Measurements from ENCODE around the gene SFXN5.

SFXN5 gene

DNA sequence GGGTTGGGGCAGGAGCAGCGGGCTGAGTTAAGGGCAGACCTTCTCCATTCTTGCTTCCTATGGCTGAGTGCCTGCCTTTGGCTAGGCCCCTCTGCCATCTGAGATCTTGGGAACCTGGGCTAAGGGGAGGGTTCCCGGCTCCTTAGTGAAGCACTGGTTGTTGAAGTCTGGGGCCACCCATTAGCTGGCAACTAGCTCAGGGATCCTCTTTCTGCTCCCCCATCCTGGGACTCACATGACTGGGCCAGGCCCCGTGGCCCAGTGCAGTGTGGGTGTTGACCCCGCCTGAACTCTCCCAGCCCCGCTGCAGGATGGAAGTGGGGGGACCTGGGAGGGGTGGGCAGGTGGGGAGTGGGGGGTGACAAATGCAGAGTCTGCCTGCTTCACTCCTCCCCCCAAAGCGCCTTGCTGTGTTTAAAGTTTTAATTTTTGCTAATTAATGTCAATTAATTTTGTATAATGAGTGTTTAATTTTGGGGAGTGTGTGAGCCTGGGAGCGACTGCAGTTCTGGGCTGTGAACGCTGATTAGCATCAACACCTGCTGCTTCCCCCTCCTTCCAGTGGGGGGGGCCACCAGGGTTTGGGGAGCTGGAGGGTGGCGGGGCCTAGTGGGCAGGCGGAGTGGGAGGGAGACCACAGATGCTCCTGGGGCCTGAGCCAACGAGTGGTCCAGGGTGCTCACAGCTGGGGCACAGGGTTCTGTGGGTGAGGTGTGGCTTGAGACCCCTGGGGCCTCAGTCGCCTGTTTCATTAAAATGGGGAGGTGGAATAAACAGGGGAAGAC, 99.0 kb downstream of the SFXN5 start:
- no peak for DNase-seq

DNA sequence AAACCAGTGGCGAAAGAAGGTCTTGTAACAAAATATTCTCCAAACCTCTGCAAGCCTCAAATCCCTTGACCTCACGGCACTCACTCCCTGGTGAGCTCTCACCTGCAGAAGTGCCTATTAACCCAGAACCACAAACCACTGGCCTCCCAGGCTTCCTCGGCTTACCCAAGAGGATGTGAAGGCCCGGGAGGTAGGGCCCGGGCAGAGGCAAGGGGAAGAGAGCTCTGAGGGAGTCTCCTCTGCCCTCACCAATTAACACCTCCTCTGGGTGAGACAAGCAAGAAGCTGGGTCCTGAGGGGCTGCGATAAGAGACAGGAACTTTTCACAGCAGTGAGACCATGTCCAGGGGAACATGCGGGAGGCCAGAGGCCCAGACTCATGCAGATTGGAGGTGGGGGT, 100.5 kb downstream of the SFXN5 start:
- DNase-seq, result no peak

DNA sequence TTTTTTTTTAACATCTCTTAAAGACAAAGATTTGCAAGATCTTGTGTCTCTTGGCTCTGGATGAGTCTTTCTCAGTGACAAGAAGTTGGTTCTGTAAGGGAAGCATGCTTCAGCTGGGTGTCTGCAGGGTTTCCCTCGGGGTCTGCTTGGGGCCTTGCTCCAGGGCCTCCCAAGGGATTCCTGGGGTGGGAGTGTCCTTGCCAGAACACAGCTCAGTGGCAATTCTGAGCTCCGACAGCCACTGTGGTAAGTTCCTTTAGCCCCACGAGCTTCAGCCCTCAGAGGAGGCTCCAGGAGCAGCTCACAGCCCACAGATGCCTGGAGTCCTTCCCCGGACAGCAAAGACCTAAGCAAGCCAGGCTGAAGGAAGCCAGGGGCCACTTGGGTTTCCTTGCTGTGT, 101.8 kb downstream of the SFXN5 start:
- no peak for DNase-seq

DNA sequence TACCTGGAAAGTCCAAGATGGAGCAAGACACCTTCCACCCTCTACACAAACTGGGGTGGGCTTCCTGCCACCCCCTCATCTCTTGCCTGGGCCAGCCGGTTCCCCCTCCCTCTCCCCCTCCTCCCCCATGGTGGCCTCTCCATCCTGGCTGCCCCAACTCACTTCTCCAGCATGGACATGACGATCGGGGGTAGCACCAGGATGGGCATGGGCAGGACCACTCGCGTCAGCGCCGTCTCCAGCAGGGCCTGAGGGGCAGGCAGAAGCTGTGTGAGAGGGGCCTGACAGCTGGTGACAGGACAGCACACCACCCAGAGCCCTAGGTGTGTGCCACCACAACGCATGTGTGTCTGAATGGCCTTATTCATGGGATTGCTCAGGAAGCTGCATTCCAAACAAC, 103.2 kb downstream of the SFXN5 start:
- DNase-seq, result no peak

DNA sequence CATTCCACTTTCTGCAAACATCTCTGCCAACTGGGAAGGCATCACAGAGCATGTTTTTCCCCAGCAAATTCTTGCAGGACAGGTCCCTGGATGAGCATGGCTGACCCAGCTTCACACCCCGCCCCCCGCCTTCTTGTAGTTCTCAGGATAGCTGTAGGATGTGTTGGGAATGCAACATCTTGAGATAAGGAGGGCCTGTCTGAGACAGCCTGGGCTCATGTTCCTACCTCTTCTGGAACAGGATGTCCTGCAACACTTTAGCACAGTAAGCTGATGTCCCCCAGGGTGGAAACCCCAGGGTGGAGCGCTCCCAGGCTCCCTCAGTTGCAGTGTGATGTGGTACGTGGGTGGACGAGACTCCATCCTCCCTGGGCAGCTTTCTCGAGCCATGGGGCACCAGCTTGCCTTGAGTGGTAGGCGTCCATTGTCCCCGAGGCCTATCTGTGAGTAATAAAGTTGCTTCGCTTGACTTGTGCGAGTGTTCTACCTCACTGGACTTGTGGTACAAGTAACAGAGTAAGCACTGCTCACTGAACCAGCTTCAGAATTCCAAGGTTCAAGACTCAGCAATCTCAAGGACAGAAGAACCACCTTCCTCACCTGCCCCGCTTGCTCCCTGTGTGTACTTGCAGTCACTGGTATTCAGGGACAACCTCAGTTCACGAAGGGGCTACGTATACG, 105.6 kb downstream of the SFXN5 start:
- no peak for DNase-seq

DNA sequence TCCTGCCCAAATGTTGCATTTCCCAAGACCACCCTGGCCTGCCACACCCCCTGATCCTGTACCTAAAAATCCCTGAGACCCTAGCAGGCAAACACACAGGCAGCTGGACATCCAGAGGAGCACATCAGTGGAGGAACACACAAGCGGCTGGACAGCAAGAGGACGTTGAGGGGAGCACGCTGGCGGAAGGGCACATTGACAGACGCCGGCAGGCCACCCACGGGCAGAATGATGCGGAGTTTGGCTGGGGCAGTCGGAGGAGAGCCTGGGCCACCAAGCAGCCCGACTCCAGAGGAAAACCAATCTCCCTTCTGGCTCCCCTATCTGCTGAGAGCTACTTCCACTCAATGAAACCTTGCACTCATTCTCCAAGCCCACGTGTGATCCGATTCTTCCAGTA, 106.5 kb downstream of the SFXN5 start:
- no peak for DNase-seq

DNA sequence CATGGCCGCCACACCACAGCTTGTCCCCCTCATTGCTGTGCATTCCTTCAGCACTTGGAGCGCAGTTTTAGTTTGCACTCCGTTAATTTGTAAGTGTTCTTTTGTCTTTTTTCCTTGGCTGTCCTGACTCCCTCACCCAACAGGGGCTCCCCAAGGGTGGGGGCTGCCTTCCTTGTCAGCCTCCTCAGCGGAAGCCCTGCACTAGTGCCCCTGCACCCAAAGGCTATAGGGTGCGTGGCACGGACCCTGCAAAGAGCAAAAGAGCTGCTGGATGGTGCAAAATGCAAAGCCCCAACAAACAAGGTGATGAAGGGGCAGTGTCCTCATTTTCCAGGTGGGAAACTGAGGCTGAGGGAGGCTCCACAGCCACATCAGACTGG, 107.4 kb downstream of the SFXN5 start:
- no peak for DNase-seq

DNA sequence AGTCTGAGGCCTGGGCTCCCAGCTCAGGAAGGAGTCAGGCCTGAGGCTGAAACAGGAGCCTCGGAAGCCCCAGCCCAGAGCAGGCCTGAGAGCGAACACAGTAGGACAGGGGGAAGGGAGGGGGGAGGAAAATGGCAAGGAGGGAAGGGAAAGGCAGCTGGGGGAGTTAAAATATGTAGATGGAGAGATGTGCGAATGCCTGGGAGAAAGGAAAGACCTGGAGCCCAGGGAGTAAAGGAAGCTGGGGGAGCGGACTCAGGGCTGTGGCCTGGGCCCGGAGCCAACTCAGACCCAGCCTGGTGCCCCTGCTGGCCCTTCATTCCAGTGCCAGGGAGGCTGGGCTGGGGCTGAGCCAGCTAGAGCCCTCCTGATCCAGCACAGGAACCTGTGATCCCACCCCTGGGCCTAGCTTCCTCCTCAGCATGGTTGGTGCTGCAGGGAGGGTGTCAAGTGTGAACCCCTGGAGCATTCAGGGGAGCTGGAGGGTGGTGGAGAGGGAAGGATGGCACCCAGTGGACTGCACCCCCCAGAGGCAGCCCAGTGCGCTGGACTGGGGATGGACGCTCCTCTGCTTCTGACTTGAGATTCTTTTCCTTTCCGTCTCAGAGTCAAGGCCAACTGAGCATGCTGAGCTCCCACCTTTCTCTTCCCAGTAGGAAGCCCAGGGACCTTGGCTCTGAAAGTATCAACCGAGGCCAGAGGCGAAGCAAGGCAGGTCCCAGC, 107.9 kb downstream of the SFXN5 start:
- no peak for DNase-seq

DNA sequence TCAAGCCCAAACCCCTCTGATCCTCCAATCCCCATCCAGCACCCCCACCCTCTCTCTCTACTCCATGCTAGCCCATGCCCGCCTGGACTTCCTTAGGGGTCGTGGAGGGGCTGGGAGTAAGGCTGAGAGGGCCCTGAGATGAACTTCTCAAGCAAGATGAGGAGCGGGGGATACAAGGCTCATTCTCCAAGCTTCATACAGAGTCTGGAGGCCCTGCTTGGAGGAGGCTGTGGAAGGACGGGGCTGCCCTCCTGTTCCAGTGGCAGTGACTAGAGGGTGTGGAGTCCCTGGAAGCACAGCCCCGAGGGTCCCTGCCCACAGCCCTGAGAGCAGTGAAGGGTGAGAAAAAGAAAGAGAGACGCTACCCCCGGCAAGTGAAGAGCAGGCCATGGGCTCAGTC, 108.6 kb downstream of the SFXN5 start:
- DNase-seq, result no peak

DNA sequence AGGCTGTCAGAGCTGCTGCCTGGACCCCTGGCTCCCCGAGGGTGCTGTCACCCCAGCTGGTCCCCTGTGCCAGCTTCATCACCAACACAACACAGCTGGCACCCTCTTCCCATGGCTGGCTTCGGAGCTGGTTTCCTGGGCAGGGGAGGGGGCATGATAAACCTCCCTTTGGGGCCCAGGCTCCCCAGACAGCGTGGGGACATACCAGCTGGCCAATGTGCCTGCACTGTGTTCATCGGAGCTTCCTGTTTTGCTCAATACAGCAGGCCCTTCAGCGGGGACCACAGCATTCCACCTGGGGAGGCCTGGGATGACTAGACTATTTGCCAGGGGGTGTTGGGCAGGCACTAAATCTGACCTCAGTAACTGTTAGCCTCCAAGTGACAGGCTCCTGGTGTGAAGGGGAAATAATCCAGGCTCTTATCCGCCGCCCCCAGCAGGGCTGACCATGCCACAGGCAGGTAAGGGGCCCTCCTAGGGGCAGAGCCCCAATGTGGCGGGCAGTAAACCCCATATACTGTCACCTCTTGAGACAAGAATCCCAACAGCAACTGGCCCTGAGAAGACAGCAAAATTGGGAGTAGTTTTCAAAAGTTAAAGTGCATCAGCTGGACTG, 109.6 kb downstream of the SFXN5 start:
- DNase-seq, result no peak

DNA sequence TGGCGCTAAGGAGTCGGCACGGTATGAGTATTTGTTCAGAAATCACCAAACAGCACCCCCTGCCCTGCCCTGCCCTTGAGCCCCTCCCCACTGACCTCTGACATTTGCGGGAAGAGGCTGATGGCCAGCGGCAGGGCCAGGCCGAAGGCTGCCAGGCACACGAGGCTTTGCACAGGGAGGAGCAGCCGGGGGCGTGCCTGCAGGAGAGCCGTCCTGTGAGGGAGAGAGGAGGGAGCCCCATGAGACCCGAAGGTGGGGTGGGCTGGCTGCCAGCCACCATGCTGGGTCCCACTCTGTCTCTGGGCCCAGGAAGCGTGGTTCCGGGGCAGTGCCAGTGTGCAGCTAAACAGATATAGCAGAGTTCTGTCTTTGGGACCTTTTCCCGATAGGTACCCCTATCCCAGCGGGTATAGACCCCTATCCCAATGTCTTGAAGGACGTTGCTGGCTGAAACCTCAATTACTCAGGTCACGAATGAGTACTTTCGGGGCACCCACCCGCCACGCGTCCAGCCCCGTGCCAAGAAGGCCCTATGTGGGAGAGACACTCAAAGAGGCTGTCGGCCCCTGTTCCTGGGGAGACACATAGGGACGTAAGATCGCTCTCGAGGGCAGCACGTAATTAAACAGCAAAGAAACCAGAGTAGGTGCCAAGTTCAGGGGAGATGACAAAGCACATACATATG, 110.3 kb downstream of the SFXN5 start:
- DNase-seq, result no peak

DNA sequence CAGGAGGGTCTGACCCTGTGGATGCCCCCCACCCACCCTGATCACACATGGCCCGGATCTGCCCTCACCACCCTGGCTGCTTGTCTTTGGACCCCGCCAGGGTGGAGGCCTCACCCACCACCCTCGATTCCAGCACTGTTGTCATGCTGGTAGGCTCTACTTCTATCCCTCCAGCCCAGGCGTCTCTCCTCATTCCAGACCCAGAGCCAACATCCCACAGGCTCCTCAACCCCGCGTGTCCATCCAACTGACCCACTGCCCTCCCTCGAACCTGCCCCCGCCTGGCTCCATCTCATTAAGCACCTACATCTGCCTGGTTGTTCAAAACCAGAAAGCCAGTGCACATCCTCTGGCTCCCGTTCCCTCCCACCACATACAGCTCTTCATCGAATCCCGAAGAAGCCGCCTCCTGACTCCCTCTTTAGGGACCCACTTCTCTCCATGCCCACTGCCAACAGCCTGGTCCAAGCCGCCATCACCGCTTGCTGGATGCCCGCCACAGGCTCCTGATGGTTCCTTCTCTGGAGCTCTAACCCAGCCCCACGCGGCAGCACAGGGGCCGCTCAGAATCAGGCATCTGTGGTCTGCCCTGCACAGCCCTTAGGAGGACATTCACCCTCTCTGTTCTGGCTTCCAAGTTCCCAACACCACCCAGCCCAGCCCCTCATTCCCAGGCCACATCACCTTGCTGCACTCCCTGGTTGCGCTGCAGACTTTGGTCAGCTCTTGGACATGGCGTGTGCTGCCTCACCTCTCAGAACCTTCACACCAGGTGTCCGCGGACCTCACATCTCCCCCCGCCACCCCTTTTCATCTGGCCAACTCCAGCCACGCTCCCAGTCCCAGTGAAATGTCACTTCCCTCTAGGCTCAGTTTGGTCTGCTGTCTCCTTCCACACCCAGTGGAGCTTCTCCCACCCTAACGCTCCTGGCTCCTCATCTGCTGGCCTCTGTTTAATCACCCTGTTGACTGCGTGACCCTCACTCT, 111.2 kb downstream of the SFXN5 start:
- no peak for DNase-seq

DNA sequence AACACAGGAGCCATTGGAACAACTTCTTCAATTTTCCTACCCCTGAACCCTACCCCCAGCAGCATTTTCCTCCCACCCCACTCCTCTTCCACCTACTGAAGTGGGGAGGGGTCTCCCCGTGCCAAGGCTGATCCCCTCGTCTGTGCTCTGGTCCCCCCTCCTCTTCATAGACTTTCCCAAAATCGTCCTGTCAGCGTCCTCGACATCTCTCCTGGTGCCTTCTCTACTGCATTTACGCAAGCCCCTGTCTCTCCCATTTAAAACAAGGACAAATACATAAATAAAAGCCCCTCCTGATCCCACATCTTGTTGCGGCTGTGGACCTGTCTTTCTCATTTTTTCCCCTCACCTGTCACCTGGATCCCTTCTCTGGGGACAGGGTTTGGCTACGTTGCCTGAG, 112.0 kb downstream of the SFXN5 start:
- no peak for DNase-seq

DNA sequence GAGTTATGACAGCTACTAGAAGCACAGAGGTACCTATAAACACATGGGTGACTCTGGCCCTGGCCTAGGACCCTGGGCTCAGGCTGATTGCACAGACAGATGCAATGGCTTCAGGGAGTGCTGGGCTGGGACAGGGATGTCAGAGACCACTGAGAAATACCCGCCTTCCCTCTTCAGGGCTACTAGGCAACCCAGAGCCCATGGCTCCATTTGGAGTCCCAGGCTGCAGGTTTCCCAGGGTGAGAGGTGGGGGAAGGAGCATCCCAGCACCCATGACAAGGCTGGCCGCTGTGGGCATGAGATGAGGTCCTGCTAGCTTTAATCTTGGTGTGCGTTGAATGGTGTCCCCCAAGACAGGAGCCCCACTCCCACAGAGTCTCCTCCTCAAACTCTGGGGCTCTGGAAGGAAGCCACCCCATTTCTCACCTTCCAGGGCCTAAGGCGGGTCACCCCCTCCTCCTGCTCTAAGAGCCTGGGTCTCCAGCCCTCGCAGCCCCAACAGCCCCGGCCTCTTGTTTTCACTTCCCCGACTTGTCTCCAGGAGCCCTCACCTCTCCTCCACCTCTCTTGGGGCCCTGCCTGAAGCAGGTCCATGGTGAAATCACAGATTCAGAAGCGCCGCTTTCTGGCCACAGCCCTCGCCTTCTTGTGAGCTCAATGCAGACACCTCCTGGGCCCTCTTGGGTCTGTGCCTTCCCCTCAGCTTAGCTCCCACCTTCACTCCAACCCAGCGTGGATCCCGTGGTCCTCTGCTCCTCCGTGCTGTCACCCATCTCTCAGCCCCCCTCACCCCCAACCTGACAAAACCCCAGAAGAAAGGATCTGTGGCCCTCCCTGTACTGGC, 112.7 kb downstream of the SFXN5 start:
- DNase-seq, result no peak

DNA sequence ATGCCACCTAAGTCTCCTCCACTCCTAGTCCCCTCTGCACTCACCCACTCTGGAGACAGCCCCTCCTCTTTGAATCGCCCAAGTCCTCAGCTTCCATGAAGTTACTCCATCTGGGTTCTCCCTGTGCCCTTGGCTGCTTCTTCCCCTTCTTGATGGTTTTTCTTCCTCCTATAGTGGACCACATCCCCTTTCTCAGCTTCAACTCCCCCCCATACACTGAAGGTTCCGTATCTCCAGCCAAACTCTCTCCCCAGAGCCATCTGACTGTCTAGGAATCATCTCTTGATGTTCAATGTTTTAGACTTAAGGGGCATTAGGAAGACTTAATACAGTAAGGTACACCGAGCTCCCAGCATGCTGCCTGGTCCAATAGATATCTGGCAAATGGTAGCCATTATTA, 114.6 kb downstream of the SFXN5 start:
- DNase-seq, result no peak

DNA sequence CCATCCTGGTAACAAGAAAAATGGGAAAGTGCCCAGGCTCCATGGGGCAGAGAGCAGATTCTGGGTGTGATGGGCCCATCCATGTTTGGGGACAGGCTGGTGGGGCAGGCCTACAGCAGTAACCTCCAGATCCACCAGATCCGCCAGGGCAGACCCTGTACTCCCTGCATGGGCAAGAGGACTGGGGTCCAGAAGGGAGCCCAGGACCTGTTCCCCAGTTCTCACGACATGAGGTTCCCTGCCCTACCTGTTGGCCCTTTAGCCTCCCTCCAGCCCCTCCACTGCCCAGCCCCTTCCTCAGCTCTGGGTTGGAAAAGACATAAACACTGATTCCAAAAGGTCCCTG, 115.5 kb downstream of the SFXN5 start:
- DNase-seq, result no peak

DNA sequence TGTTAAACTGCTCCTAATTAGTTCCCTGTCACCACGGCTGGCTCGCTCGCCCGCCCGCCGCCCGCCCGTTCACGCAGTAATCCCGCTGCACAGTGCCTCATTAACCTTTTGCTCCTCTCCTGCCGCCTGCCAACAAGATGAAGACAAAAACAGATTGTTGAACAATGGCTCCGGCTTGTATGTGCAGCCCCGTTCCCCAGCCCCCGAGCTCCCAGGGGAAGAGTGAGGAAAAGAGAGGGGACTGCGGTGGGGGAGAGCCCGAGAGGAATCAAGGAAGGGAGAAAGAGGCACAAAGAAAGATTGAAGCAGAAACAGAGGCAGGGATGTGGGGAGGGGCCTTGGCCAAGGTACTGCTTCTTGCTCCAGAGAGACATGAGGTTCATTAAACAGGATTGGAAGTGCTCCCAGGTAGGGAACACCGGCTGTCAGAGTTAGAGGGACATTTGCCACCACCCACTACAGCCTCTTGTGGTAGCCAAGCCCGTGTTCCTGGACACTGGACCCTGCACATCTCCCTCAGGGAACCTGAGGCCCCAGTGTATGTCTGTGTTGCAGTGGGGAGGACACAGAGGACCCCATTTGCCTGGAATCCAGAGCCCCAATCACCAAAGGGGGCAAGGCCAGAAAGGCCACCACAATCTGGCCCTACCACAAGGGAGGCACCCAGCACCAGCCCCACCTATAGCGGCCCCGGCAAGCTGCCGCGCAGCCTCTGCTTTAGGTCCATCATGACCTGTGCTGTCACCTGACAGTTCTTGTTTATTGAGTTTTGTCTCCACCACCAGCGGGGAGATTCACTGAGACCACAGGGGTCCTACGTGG, 116.1 kb downstream of the SFXN5 start:
- DNase-seq, result no peak

DNA sequence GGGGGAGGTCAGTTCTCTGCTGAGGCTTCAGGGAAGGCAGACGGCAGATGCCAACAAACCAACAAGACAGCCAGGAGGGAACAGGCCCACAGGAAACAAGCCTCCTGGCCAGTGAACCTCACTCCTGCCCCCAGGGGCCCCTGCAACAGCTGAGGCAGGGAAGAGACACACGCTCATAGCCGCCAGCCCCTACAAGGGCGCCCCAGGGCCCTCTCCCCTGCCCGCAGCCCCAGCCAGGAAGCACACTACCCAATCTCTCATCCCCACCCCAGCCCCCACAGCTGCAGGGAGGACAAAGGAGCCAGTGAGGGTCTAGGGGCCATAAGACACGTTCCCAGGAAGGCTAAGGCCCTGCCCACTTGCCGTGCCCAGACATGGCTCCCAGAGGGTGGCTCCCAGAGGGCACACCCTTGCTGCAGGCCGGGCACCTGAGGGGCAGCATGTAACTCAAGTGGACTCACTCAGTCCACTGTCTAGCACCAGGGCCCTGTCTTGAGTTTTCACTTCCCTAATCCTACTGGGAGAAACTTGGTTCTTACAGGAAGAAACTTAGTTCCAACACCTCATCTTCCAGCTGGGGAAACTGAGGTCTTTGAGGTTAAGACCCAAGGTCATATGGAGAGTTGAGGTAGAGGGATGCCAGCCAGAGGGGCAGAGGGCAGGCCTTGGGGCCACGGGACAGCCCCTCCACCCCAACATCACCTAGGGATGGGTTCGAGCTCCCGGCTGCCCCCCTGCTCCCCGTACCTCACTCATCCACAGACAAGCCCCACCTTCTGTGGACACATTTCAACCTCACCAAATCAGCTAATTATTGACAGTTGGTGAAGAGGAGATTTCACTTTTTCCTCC, 116.9 kb downstream of the SFXN5 start:
- DNase-seq, result no peak

DNA sequence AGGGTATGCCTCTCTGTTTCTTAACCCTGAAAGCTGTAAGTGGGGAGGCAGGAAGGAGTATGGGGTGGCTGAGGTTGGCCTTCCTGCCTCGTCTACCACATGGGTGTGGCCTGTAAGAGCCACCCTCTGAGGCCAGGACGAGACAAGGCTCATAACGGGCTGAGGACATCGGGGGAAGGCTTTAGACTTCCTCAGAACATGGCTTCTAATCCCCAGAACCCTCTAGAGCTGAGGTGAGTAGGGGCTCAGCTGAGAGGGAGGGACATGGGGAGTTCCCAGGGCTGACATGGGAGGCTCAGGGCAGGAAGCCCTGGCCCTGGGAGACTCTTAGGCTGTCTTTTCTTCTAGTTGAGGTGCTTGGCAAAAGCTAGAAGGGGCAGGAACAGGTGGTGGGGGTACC, 117.5 kb downstream of the SFXN5 start:
- DNase-seq, result no peak

Data from stimulated activated CD4-positive, alpha-beta T cell treated with anti-CD3 and anti-CD28 coated beads, Interleukin-4, amount 100 ng/mL, for 24 hours (primary cell).